Measurements from ENCODE around the gene CNPY1. TPM values are rescaled to one million over a fixed set of nuclear protein-coding genes. Genes with fewer than 3 reads are reported as not detected.

CNPY1 gene
- total RNA-seq, 1 donor from 2014 or later: not detected

DNA sequence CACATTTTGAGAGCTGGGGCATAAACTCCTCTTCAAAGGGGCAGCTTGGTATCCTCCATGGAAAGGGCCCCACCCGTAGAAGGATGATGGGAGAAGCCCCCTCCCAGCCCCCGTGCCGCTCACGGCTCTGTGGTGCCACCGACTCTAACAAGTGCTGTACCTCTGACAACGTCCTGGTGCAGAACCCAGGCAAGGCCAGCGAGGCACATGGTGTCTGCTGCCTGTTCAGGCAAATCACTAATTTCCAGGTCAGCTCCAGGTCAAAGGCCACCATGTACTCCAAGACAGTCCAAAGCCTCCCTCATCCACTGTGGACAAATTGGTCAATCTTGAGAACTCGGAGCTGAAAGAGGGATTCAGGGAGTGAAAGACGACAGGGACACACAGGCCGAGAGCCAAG lies 11.4 kb upstream of the CNPY1 start:
- peaks cover 21% of the 10 kb centered on the region for H3K27me3 Mint-ChIP-seq
- no peak overlapping the region for H3K27ac Mint-ChIP-seq
- DNase-seq (ENCODE audit: extremely low spot score, unreplicated experiment): no peak
- no peaks in the 10 kb centered on the region for H3K9me3 Mint-ChIP-seq
- no peak overlapping the region for H3K4me3 Mint-ChIP-seq
- H3K4me1 Mint-ChIP-seq (ENCODE audit: unreplicated experiment): no peaks in the 10 kb centered on the region
- TF ChIP-seq, protein P1, sequence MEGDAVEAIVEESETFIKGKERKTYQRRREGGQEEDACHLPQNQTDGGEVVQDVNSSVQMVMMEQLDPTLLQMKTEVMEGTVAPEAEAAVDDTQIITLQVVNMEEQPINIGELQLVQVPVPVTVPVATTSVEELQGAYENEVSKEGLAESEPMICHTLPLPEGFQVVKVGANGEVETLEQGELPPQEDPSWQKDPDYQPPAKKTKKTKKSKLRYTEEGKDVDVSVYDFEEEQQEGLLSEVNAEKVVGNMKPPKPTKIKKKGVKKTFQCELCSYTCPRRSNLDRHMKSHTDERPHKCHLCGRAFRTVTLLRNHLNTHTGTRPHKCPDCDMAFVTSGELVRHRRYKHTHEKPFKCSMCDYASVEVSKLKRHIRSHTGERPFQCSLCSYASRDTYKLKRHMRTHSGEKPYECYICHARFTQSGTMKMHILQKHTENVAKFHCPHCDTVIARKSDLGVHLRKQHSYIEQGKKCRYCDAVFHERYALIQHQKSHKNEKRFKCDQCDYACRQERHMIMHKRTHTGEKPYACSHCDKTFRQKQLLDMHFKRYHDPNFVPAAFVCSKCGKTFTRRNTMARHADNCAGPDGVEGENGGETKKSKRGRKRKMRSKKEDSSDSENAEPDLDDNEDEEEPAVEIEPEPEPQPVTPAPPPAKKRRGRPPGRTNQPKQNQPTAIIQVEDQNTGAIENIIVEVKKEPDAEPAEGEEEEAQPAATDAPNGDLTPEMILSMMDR (conservative IDR thresholded peaks at IDR 0.05): no peak
- no peaks in the 10 kb centered on the region for H3K36me3 Mint-ChIP-seq

DNA sequence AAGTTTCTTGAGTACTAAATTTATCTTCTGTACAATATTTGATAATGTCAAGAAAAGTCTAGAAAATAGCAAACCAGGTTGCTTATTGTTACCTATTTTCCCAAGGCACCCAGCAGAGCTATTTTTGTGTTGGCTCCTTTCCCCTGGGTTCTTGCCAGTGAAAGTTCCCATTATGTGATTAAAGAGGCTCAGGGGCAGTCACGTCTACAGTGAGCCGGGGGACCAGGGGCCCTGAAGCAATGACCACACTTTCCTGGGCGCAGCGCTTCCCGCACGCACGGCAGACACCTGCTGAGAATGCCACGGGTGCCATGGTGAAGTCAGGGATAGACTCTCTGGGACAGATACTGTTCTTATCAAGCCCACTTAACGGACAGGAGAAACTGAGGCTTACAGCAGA lies 10.4 kb upstream of the CNPY1 start:
- Mint-ChIP-seq H3K27ac (no peak overlapping the region), H3K9me3 (no peaks in the 10 kb centered on the region), H3K4me3 (no peak overlapping the region), H3K27me3 (peaks cover 19% of the 10 kb centered on the region), H3K36me3 (no peaks in the 10 kb centered on the region), H3K4me1 (ENCODE audit: unreplicated experiment) (no peaks in the 10 kb centered on the region)
- DNase-seq (ENCODE audit: extremely low spot score, unreplicated experiment): no peak
- TF ChIP-seq, protein P1 (conservative IDR thresholded peaks at IDR 0.05): no peak

DNA sequence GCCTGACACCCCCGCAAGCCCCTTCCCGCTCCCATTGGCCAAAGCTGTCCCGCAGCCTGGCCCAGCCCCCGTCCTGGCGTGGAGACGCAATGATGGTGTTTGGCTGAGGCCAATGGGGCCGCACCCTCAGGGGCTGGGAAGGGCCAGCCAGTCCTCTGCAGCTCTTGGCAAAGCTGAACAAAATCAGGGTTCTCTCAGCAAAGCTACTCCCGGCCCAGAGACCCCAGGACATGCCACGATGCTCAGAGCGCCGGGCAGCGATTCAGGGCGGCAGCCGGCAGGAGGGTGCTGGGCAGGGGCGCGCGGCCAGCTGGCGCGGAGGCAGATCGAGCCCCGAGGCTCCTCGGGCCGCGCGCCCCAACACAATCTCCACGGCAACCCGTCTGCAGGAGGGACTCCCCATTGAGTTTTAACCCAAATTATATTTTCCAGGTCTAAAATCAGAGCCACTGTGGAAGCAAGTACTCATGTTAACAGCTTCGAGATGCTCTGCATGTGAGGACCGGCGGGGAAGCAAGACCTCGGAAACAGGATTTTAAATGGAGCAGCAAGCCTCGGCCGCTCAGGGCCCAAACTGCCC lies 8.8 kb upstream of the CNPY1 start:
- H3K27me3 Mint-ChIP-seq: peaks cover 10% of the 10 kb centered on the region
- no peak for DNase-seq (ENCODE audit: extremely low spot score, unreplicated experiment)
- H3K4me1 Mint-ChIP-seq (ENCODE audit: unreplicated experiment): no peaks in the 10 kb centered on the region
- TF ChIP-seq, protein P1 (conservative IDR thresholded peaks at IDR 0.05): no peak
- no peaks in the 10 kb centered on the region for H3K36me3 Mint-ChIP-seq
- H3K9me3 Mint-ChIP-seq: no peaks in the 10 kb centered on the region
- no peak overlapping the region for H3K27ac Mint-ChIP-seq
- no peak overlapping the region for H3K4me3 Mint-ChIP-seq

DNA sequence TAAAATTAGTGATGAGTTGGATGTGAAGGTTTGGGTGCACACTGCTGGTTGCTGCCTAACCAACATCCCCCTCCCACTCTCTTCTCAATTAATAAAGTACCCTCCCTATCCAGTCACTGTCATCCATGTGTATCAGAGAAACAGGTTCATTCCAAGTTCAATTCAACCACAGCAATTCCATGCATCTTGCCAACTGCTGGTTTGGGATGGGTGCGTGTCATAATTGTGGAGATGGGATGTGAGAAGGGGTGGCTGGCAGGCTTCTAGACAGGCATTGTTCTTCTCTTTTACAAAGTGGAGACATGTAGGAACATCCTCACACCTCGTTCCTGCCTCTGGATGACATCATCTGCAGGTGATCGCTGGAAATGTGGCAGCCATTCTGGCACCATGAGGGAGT lies 7.5 kb upstream of the CNPY1 start:
- Mint-ChIP-seq H3K27ac (no peak overlapping the region), H3K4me1 (ENCODE audit: unreplicated experiment) (no peaks in the 10 kb centered on the region), H3K27me3 (peaks cover 7% of the 10 kb centered on the region), H3K36me3 (no peaks in the 10 kb centered on the region), H3K4me3 (no peak overlapping the region), H3K9me3 (no peaks in the 10 kb centered on the region)
- no peak for DNase-seq (ENCODE audit: extremely low spot score, unreplicated experiment)
- TF ChIP-seq, protein P1 (conservative IDR thresholded peaks at IDR 0.05): no peak

DNA sequence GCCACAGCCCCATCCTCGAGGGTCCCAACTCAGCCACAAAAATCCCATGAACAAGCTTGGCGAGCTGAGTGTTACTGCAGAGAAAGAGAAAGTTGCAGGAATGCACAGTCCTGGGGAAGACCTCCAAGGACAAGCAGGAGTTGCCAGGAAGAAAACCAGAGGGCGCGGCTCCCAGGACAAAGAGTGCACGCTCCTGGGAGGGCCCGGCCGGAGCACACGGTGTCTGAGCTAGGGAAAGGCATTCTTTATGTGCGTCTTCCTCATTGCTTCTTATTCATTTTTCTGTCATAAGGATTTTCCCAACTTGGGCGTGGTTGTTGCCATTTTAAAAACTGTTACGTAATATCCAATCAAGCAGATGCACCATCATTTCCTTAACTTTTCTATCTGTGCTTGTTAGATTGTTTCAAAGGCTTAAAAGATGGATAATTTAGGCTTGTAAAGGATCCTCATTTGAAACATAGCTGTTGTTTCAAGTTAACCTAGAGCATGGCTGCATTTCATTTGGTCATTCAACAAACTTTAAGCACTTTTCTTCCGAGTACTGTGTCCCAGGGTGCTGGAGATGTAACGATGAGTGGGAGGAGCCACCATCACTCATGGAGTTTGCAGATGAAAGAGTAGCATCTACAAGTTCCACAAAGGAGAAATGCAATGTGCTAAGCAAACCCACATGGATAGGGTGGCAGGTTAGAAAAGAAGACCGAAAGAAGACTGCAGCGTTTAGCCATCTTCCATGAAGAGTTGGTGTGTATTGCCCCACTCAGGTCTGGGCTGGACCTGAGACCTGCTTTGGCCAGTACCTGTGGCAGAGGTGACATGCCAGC lies 5.6 kb upstream of the CNPY1 start:
- Mint-ChIP-seq H3K4me1 (ENCODE audit: unreplicated experiment) (no peaks in the 10 kb centered on the region), H3K4me3 (no peak overlapping the region), H3K36me3 (no peaks in the 10 kb centered on the region), H3K27me3 (peaks cover 9% of the 10 kb centered on the region), H3K27ac (no peak overlapping the region), H3K9me3 (no peaks in the 10 kb centered on the region)
- TF ChIP-seq, protein P1 (conservative IDR thresholded peaks at IDR 0.05): no peak
- no peak for DNase-seq (ENCODE audit: extremely low spot score, unreplicated experiment)
